ENCODE results near the gene DNM3.

Gene DNM3

DNA sequence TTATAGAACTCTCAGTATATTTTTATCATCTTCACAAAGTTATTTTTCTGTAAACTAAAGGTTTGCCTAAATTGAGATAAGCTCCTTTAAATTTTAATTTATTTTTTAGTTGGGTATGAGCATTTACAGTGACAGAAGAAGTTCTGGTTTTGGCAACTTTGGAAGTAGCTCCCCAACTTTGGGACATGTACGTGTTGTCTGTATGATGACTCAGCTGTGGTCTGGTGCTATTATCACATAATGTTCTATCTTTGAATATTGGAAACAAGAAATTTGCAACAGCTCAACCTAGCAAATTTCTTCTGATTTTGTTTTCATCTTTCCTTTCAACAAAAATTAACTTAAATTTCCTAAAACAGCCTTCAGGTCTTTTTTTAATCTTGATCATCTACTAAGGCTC is 532.6 kb downstream of the DNM3 start:
- H3K9ac ChIP-seq (ENCODE audit: low read length in 5 of 5), result no peak overlapping the region
- no peak overlapping the region for H3K4me3 ChIP-seq (ENCODE audit: low read depth in 1 of 5, low read length in 5 of 5)
- H3K27me3 ChIP-seq (ENCODE audit: control insufficient read depth in 5 of 5, insufficient read depth in 4 of 5, low read length in 5 of 5), result no peaks in the 10 kb centered on the region
- no peaks in the 10 kb centered on the region for H3K9me3 ChIP-seq (ENCODE audit: control insufficient read depth in 5 of 5, low read length in 5 of 5)
- H3K27ac ChIP-seq (ENCODE audit: low read depth, low read length), result no peak overlapping the region
- no peaks in the 10 kb centered on the region for H3K36me3 ChIP-seq (ENCODE audit: control insufficient read depth in 5 of 5, insufficient read depth in 5 of 5, low read length in 5 of 5)
- H3K4me1 ChIP-seq (ENCODE audit: control insufficient read depth in 5 of 5, insufficient read depth in 5 of 5, low read length in 5 of 5), result no peaks in the 10 kb centered on the region

- H3K9ac ChIP-seq (ENCODE audit: low read length in 5 of 5), result no peak overlapping the region
- H3K4me1 ChIP-seq (ENCODE audit: control insufficient read depth in 5 of 5, insufficient read depth in 5 of 5, low read length in 5 of 5), result no peaks in the 10 kb centered on the region
- H3K9me3 ChIP-seq (ENCODE audit: control insufficient read depth in 5 of 5, low read length in 5 of 5), result no peaks in the 10 kb centered on the region
- no peaks in the 10 kb centered on the region for H3K27me3 ChIP-seq (ENCODE audit: control insufficient read depth in 5 of 5, insufficient read depth in 4 of 5, low read length in 5 of 5)
- H3K27ac ChIP-seq (ENCODE audit: low read depth, low read length), result no peak overlapping the region
- no peak overlapping the region for H3K4me3 ChIP-seq (ENCODE audit: low read depth in 1 of 5, low read length in 5 of 5)
- no peaks in the 10 kb centered on the region for H3K36me3 ChIP-seq (ENCODE audit: control insufficient read depth in 5 of 5, insufficient read depth in 5 of 5, low read length in 5 of 5)
Measured at GRCh38 chr1:172375211-172375631, 533.9 kb downstream of the DNM3 start.

DNA sequence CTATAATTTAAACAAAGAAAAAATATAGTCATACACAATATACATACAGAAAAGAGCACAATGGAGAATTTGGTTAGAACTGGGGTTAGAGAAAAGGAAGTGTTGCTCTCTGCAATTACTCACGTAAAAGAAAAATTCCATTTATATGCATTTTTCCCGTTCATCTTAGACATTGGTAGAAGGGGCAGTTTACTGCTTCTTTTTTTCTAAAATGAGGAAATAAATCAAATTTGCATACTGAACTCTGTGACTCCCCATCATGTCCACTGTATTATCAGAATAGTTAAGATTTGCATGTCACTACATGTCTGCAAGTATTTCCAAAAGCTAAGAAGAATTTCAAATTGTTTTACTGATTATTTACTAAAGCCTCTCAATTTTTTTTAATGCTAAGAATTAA is 535.1 kb downstream of the DNM3 start:
- no peaks in the 10 kb centered on the region for H3K9me3 ChIP-seq (ENCODE audit: control insufficient read depth in 5 of 5, low read length in 5 of 5)
- H3K9ac ChIP-seq (ENCODE audit: low read length in 5 of 5), result no peak overlapping the region
- H3K27ac ChIP-seq (ENCODE audit: low read depth, low read length), result no peak overlapping the region
- H3K4me1 ChIP-seq (ENCODE audit: control insufficient read depth in 5 of 5, insufficient read depth in 5 of 5, low read length in 5 of 5), result peaks cover 0 to 7% (median 0%) of the 10 kb centered on the region in 5 donors
- H3K36me3 ChIP-seq (ENCODE audit: control insufficient read depth in 5 of 5, insufficient read depth in 5 of 5, low read length in 5 of 5), result no peaks in the 10 kb centered on the region
- no peaks in the 10 kb centered on the region for H3K27me3 ChIP-seq (ENCODE audit: control insufficient read depth in 5 of 5, insufficient read depth in 4 of 5, low read length in 5 of 5)
- no peak overlapping the region for H3K4me3 ChIP-seq (ENCODE audit: low read depth in 1 of 5, low read length in 5 of 5)

GRCh38 chr1:172377565-172377964 is 536.3 kb downstream of the DNM3 start:
- no peaks in the 10 kb centered on the region for H3K9me3 ChIP-seq (ENCODE audit: control insufficient read depth in 5 of 5, low read length in 5 of 5)
- no peaks in the 10 kb centered on the region for H3K27me3 ChIP-seq (ENCODE audit: control insufficient read depth in 5 of 5, insufficient read depth in 4 of 5, low read length in 5 of 5)
- H3K9ac ChIP-seq (ENCODE audit: low read length in 5 of 5), result no peak overlapping the region
- H3K27ac ChIP-seq (ENCODE audit: low read depth, low read length), result no peak overlapping the region
- no peaks in the 10 kb centered on the region for H3K36me3 ChIP-seq (ENCODE audit: control insufficient read depth in 5 of 5, insufficient read depth in 5 of 5, low read length in 5 of 5)
- H3K4me1 ChIP-seq (ENCODE audit: control insufficient read depth in 5 of 5, insufficient read depth in 5 of 5, low read length in 5 of 5), result peaks cover 0 to 7% (median 0%) of the 10 kb centered on the region in 5 donors
- no peak overlapping the region for H3K4me3 ChIP-seq (ENCODE audit: low read depth in 1 of 5, low read length in 5 of 5)

- no peaks in the 10 kb centered on the region for H3K27me3 ChIP-seq (ENCODE audit: control insufficient read depth in 5 of 5, insufficient read depth in 4 of 5, low read length in 5 of 5)
- H3K9me3 ChIP-seq (ENCODE audit: control insufficient read depth in 5 of 5, low read length in 5 of 5), result no peaks in the 10 kb centered on the region
- H3K9ac ChIP-seq (ENCODE audit: low read length in 5 of 5), result no peak overlapping the region
- H3K4me1 ChIP-seq (ENCODE audit: control insufficient read depth in 5 of 5, insufficient read depth in 5 of 5, low read length in 5 of 5), result peaks cover 0 to 7% (median 0%) of the 10 kb centered on the region in 5 donors
- H3K4me3 ChIP-seq (ENCODE audit: low read depth in 1 of 5, low read length in 5 of 5), result no peak overlapping the region
- H3K36me3 ChIP-seq (ENCODE audit: control insufficient read depth in 5 of 5, insufficient read depth in 5 of 5, low read length in 5 of 5), result no peaks in the 10 kb centered on the region
- no peak overlapping the region for H3K27ac ChIP-seq (ENCODE audit: low read depth, low read length)
Measured at GRCh38 chr1:172378109-172378760, 536.9 kb downstream of the DNM3 start.

DNA sequence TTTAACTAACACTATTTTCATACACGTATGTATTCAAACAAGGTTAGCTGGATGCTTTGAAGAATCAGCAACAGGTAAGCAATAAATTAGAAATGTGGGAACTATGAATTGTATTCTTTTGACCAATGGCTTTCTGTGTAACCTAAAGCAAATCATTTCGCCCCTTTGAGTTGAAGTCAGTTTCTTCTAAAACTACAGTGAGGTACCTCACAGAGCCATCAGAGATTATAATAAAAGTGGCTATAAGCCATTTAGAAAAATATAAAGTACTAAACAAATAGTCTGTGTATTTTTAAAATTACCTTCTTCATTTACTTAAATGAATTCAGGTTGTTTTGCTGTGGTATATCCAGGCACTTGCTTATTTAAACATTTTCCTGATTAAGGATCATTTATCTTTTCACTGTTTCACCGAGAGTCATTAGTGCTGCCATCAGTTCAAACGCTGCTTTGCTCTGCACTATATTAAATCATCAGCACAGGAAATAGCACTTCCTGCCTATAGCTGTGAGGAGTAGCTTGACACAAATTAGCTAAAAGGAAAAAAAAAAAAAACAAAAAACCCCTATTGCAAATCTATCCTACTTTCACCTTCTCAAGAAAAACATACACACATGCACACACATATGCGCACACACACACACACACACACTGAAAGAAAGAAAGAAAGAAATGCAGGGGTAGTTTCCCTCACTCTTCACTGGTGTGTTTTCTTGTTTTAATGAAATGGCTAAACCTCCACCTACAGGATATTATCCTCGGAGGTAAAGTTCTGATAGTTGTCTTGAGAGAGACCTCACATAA is 539.3 kb downstream of the DNM3 start:
- H3K27me3 ChIP-seq (ENCODE audit: control insufficient read depth in 5 of 5, insufficient read depth in 4 of 5, low read length in 5 of 5), result no peaks in the 10 kb centered on the region
- H3K27ac ChIP-seq (ENCODE audit: low read depth, low read length), result no peak overlapping the region
- no peaks in the 10 kb centered on the region for H3K36me3 ChIP-seq (ENCODE audit: control insufficient read depth in 5 of 5, insufficient read depth in 5 of 5, low read length in 5 of 5)
- no peaks in the 10 kb centered on the region for H3K9me3 ChIP-seq (ENCODE audit: control insufficient read depth in 5 of 5, low read length in 5 of 5)
- peaks cover 0 to 7% (median 0%) of the 10 kb centered on the region in 5 donors for H3K4me1 ChIP-seq (ENCODE audit: control insufficient read depth in 5 of 5, insufficient read depth in 5 of 5, low read length in 5 of 5)
- H3K9ac ChIP-seq (ENCODE audit: low read length in 5 of 5), result no peak overlapping the region
- H3K4me3 ChIP-seq (ENCODE audit: low read depth in 1 of 5, low read length in 5 of 5), result no peak overlapping the region

DNA sequence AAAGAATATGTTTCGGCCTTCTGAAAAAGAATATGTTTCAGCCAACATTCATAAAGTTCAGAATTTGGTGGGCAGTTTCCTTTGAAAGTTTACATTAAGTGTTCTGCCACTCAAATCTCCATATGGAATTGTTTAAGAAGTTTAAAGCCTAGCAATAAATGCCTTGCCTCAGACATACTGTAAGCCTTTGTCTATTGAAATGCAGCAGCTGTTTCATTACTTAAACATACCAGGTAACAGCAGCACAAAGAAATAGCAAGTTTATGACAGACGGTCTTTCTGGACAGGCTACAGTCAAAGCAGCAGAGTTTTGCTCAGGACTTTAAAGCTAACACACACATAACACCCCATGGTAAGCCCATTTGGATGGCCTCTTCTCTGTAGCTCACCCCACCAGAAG is 540.6 kb downstream of the DNM3 start:
- H3K9ac ChIP-seq (ENCODE audit: low read length in 5 of 5), result no peak overlapping the region
- no peaks in the 10 kb centered on the region for H3K9me3 ChIP-seq (ENCODE audit: control insufficient read depth in 5 of 5, low read length in 5 of 5)
- H3K27ac ChIP-seq (ENCODE audit: low read depth, low read length), result no peak overlapping the region

DNA sequence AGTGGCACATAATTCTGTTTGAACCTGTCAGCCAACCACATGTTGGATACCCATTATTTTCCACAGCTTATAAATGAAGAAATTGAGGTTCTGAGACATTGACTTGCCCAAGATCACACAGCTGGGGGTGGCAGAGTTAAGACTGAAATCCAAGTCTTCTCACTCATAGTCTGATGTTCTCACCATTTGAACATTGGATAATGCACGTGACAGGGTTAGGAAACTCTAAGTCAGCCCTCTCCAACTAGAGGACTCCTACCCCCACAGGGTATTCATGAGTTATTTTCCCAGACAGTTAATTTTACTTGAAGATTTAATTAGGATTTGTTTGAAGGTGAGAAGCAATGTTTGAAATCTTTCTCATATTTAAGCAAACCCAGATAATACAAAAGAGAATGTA is 541.1 kb downstream of the DNM3 start:
- Histone ChIP-seq H3K4me3 (ENCODE audit: low read depth in 1 of 5, low read length in 5 of 5) (no peak overlapping the region), H3K9ac (ENCODE audit: low read length in 5 of 5) (no peak overlapping the region), H3K36me3 (ENCODE audit: control insufficient read depth in 5 of 5, insufficient read depth in 5 of 5, low read length in 5 of 5) (no peaks in the 10 kb centered on the region), H3K27ac (ENCODE audit: low read depth, low read length) (no peak overlapping the region), H3K27me3 (ENCODE audit: control insufficient read depth in 5 of 5, insufficient read depth in 4 of 5, low read length in 5 of 5) (no peaks in the 10 kb centered on the region), H3K9me3 (ENCODE audit: control insufficient read depth in 5 of 5, low read length in 5 of 5) (no peaks in the 10 kb centered on the region), H3K4me1 (ENCODE audit: control insufficient read depth in 5 of 5, insufficient read depth in 5 of 5, low read length in 5 of 5) (peaks cover 0 to 7% (median 0%) of the 10 kb centered on the region in 5 donors)

More for the DNA sequence above, 540.6 kb downstream of the DNM3 start:
- H3K4me3 ChIP-seq (ENCODE audit: low read depth in 1 of 5, low read length in 5 of 5), result no peak overlapping the region
- H3K36me3 ChIP-seq (ENCODE audit: control insufficient read depth in 5 of 5, insufficient read depth in 5 of 5, low read length in 5 of 5), result no peaks in the 10 kb centered on the region
- no peaks in the 10 kb centered on the region for H3K27me3 ChIP-seq (ENCODE audit: control insufficient read depth in 5 of 5, insufficient read depth in 4 of 5, low read length in 5 of 5)
- H3K4me1 ChIP-seq (ENCODE audit: control insufficient read depth in 5 of 5, insufficient read depth in 5 of 5, low read length in 5 of 5), result peaks cover 0 to 7% (median 0%) of the 10 kb centered on the region in 5 donors

DNA sequence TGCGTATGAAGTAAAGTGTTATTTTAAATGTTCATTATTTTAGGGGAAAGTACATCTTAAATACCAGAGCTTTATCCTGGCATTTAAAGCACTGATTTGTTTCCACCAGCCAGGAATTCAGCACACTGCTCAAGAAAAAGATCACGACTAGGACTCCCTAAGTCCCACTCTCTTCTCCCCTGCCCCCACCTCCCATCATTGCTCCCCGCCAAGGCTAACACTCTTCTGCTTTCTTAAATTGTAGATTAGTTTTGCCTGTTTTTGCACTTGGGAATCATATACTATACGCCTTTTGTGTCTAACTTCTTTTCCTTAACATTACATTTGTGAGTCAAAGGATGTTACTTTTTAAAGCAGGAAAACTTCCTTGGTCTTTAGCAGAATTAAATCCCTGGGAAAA is 541.7 kb downstream of the DNM3 start:
- Histone ChIP-seq H3K4me1 (ENCODE audit: control insufficient read depth in 5 of 5, insufficient read depth in 5 of 5, low read length in 5 of 5) (peaks cover 0 to 7% (median 0%) of the 10 kb centered on the region in 5 donors), H3K27ac (ENCODE audit: low read depth, low read length) (no peak overlapping the region), H3K9me3 (ENCODE audit: control insufficient read depth in 5 of 5, low read length in 5 of 5) (no peaks in the 10 kb centered on the region), H3K4me3 (ENCODE audit: low read depth in 1 of 5, low read length in 5 of 5) (no peak overlapping the region), H3K27me3 (ENCODE audit: control insufficient read depth in 5 of 5, insufficient read depth in 4 of 5, low read length in 5 of 5) (no peaks in the 10 kb centered on the region), H3K9ac (ENCODE audit: low read length in 5 of 5) (no peak overlapping the region), H3K36me3 (ENCODE audit: control insufficient read depth in 5 of 5, insufficient read depth in 5 of 5, low read length in 5 of 5) (no peaks in the 10 kb centered on the region)

DNA sequence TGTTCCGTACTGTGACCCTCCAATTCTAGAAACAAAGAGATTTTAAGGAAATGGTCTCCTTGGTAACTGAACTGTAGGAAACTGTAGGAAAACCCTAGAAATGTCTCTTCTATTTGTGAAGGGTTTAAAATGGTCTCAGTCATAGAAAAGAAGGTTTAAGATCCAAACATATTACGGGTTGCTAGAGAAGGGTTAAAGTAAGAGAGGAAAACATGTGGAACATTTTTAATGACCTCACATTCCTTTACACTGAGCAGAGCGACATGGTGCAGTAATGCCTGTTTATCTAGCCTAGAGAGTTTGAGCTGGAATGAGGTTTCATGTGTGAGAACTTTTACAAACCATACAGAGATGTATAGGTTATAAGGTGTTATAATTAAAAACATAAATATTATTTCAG is 542.2 kb downstream of the DNM3 start:
- H3K27ac ChIP-seq (ENCODE audit: low read depth, low read length), result no peak overlapping the region
- no peak overlapping the region for H3K4me3 ChIP-seq (ENCODE audit: low read depth in 1 of 5, low read length in 5 of 5)
- H3K9ac ChIP-seq (ENCODE audit: low read length in 5 of 5), result no peak overlapping the region
- peaks cover 0 to 7% (median 0%) of the 10 kb centered on the region in 5 donors for H3K4me1 ChIP-seq (ENCODE audit: control insufficient read depth in 5 of 5, insufficient read depth in 5 of 5, low read length in 5 of 5)
- no peaks in the 10 kb centered on the region for H3K36me3 ChIP-seq (ENCODE audit: control insufficient read depth in 5 of 5, insufficient read depth in 5 of 5, low read length in 5 of 5)
- no peaks in the 10 kb centered on the region for H3K9me3 ChIP-seq (ENCODE audit: control insufficient read depth in 5 of 5, low read length in 5 of 5)
- H3K27me3 ChIP-seq (ENCODE audit: control insufficient read depth in 5 of 5, insufficient read depth in 4 of 5, low read length in 5 of 5), result no peaks in the 10 kb centered on the region
